GM15510 (cell line): Measurements from ENCODE around the gene RAPH1.

Experiments
- POLR2A ChIP-seq: IDR thresholded peaks from 3 replicates; pipeline ENCODE4 v1.6.1; 2011; ENCODE audit warnings: borderline replicate concordance; ENCODE audit not compliant: insufficient read length; ENCODE audit errors: extremely low read depth

Gene RAPH1

DNA sequence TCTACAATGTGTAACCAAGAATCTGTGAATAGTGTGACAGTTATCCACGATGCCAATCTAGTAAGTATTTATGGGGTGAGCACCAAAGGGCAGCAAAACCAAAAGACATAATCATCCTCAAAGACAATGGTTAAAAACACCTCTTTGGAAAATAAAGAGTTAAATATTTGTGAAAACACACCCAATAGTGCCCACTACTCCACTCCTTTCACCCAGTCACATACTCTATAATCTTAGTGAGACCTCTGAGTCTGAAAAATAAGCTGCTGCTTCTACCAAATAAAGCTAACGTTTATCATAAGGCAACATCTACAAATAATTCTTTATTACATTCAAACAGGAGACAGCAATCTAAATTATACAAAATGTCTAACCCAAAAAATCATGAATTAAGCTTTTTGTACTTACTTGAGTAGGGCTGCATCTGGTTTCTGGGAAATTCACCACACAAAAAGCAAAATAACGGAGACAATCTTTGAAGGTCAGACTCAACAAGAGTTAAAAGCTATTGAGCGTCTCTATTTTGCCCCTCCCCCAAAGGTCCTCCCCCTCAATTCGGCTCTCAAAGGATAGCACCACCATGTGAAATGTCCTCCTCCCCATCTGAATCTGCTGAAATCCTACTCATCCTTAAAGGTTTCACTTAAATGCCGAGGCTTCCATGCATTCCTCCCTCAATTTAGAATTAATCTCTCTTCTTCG lies 2.0 kb downstream of the RAPH1 start:
- TF ChIP-seq POLR2A = no peak

- no peak for TF ChIP-seq POLR2A
Measured at GRCh38 chr2:203527719-203528118, 7.4 kb downstream of the RAPH1 start.

- TF ChIP-seq POLR2A = no peak
Measured at GRCh38 chr2:203510941-203511305, 24.2 kb downstream of the RAPH1 start.

GRCh38 chr2:203510256-203510940 lies 24.7 kb downstream of the RAPH1 start:
- no peak for TF ChIP-seq POLR2A

- TF ChIP-seq POLR2A = no peak
Measured at GRCh38 chr2:203501873-203502272, 33.2 kb downstream of the RAPH1 start.

GRCh38 chr2:203500951-203501350 lies 34.1 kb downstream of the RAPH1 start:
- TF ChIP-seq POLR2A = no peak

- TF ChIP-seq POLR2A = no peak
Measured at GRCh38 chr2:203500297-203500696, 34.8 kb downstream of the RAPH1 start.

DNA sequence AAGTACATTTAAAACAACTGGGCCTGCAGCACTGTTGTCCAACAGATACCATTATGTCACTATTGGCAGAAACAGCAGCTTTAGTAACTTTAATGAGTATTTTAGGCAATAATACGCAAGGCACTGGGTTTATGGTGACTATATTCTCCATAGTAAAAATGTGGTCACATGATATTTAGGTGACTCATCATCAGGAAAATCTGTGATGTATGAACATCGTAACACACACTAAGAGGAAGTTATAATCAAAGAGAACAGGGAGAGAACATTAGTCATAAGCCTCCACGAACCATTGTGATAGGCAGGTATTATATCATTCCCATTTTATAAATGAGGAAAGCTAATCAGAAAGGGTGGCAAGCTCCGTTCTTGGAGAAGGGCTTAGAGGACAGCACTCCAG lies 36.9 kb downstream of the RAPH1 start:
- TF ChIP-seq POLR2A = no peak

DNA sequence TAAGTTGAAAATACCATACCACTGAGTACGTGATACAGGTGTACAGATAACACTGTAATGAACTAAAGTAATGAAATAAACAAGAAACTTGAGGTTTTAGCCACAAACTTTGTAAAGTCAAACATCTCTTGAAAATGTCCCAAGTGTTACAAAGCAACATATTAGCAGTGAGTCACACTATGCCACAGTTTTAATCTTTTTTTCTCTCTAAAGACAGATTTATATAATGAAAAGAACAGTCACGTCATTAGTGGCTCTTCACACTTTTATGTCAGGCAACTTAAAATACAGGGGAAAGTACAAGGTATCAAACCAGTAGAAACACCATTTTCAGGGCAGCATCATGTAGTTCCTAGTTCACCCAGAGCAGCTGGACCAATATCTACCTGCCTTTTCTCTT lies 42.1 kb downstream of the RAPH1 start:
- TF ChIP-seq POLR2A = no peak

- no peak for TF ChIP-seq POLR2A
Measured at GRCh38 chr2:203490391-203490790, 44.7 kb downstream of the RAPH1 start.

- TF ChIP-seq POLR2A = no peak
Measured at GRCh38 chr2:203489531-203489930, 45.6 kb downstream of the RAPH1 start.

DNA sequence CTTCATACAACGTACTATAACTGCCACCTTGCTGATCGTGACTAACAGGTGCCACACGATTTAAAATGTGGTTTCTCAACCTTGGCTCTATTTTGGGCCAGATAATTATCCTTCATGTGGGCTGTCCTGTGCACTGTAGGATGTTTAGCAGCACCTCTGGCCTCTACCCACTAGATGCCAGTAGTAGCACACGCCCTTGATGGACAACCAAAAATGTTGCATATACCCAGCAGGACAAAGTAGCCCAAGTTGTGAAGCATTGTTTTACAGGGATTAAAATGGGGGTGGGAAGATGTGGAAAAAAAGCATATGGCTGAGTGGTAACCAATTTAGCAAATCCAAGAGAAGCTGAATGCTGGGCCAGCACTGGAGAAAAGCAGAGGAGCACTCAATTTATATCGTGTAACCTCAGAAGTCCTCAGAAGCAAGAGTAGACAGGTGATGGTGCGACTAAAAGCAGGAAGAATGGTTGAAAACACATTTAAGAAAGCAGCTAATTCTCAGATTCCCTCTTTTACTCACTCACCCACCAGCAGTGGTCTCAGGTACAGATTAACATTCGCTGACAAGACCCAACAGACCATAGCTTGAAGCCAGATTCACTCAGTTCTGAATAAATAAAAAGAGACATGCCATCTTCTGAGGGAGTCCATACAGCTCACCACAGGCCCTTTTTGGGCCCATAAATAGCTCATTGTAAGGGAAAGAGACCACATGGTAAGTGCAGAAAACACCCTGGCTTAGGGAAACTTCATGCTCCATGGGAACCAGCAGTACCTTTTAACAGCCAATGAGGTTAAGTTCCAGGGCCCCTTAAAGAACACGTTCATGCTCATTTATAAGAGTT lies 50.6 kb downstream of the RAPH1 start:
- TF ChIP-seq POLR2A = no peak

GRCh38 chr2:203480623-203481022 lies 54.5 kb downstream of the RAPH1 start:
- no peak for TF ChIP-seq POLR2A

DNA sequence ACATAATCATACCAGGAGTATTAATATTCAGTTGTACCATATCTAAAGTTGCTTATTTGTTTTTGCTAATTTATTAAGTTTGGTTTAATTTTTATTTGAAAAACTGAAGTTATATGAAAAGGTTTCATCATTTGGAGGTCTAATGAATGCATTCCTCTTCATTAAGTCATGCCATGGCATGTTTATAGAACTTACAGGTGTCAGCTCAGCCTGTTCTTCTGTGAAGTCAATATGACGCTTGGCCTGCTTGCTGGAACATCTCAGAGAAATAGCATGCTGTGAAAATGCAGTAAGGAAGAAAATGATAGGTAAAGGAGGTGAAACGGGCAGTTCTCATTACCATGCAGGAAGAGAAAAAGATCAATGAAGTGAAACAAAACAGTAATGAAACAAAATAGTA lies 58.2 kb downstream of the RAPH1 start:
- TF ChIP-seq POLR2A = no peak

- TF ChIP-seq POLR2A = no peak
Measured at GRCh38 chr2:203471323-203471722, 63.8 kb downstream of the RAPH1 start.

DNA sequence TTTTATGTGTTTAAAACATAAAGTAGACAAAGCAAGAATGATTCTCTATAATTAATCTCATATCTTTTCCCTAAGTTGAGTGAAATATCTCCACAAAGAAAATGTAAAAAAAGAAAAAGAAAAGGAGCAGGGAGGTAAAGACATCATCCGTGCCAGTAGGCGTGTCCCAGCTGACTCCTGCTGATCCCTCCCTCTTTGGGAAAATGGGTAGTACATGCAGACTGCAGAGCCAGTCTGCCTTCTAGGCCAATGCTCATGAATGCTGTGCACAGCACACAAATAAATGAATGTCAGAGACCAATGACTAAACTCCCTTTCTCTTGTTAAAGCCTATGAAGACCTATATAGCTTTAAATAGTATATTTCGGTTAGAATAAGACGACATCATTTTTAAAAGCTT lies 64.7 kb downstream of the RAPH1 start:
- TF ChIP-seq POLR2A = no peak

GRCh38 chr2:203469546-203469945 lies 65.6 kb downstream of the RAPH1 start:
- TF ChIP-seq POLR2A = no peak

DNA sequence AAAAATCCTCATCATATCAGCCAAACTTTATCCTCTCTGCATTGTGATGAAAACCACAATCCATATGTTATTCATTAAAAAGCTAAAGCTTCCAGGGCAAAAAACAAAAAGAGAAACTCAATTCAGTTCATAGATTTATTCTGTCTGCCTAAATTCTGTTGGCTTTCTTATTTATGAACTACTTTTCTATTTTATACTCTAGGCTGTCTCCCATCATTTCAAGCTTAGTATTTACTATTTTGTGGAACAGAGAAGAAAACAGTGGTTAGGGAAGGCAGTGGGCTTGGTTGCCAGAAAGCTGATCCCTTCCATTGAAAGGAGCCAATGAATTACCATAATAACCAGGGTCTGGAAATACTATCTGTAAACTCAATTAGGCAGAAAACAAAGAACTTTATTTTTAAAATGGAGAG lies 71.8 kb downstream of the RAPH1 start:
- no peak for TF ChIP-seq POLR2A
